Measurements from ENCODE around the gene WDR93.

The WDR93 gene

GRCh38 chr15:89783861-89784685, 93.5 kb downstream of the WDR93 start:
- H4K20me1 ChIP-seq (ENCODE audit: insufficient read depth): no peaks in the 10 kb centered on the region
- no peak overlapping the region for H3K9ac ChIP-seq
- no peak for TF ChIP-seq CTCF (conservative IDR thresholded peaks at IDR 0.05; ENCODE audit: low read depth, low read length)
- H3K36me3 ChIP-seq (ENCODE audit: insufficient read depth): no peaks in the 10 kb centered on the region
- H3K79me2 ChIP-seq (ENCODE audit: insufficient read depth, low read depth): no peaks in the 10 kb centered on the region
- H3K27ac ChIP-seq: no peak overlapping the region
- no peaks in the 10 kb centered on the region for H3K27me3 ChIP-seq (ENCODE audit: insufficient read depth, low read depth)
- peaks cover 40% of the 10 kb centered on the region for H3K4me1 ChIP-seq (ENCODE audit: low read depth, poor library complexity, severe bottlenecking)
- H3K4me3 ChIP-seq (IDR thresholded peaks at IDR 0.05; ENCODE audit: insufficient read depth, low read depth, low read length): no peak overlapping the region
- no peak overlapping the region for H3K4me2 ChIP-seq
- H2AFZ ChIP-seq (ENCODE audit: low read depth): no peak overlapping the region

GRCh38 chr15:89784686-89784960, 94.0 kb downstream of the WDR93 start:
- Histone ChIP-seq H3K79me2 (ENCODE audit: insufficient read depth, low read depth) (no peaks in the 10 kb centered on the region), H3K4me2 (no peak overlapping the region), H3K27me3 (ENCODE audit: insufficient read depth, low read depth) (no peaks in the 10 kb centered on the region), H4K20me1 (ENCODE audit: insufficient read depth) (no peaks in the 10 kb centered on the region), H2AFZ (ENCODE audit: low read depth) (no peak overlapping the region), H3K27ac (no peak overlapping the region), H3K9ac (no peak overlapping the region), H3K4me1 (ENCODE audit: low read depth, poor library complexity, severe bottlenecking) (peaks cover 35% of the 10 kb centered on the region), H3K4me3 (IDR thresholded peaks at IDR 0.05; ENCODE audit: insufficient read depth, low read depth, low read length) (no peak overlapping the region), H3K36me3 (ENCODE audit: insufficient read depth) (no peaks in the 10 kb centered on the region)
- TF ChIP-seq CTCF (conservative IDR thresholded peaks at IDR 0.05; ENCODE audit: low read depth, low read length): no peak

- peaks cover 29% of the 10 kb centered on the region for H3K4me1 ChIP-seq (ENCODE audit: low read depth, poor library complexity, severe bottlenecking)
- H3K27me3 ChIP-seq (ENCODE audit: insufficient read depth, low read depth): no peaks in the 10 kb centered on the region
- H3K4me2 ChIP-seq: no peak overlapping the region
- H2AFZ ChIP-seq (ENCODE audit: low read depth): no peak overlapping the region
- H3K79me2 ChIP-seq (ENCODE audit: insufficient read depth, low read depth): no peaks in the 10 kb centered on the region
- no peak for TF ChIP-seq CTCF (conservative IDR thresholded peaks at IDR 0.05; ENCODE audit: low read depth, low read length)
- no peak overlapping the region for H3K9ac ChIP-seq
- no peak overlapping the region for H3K4me3 ChIP-seq (IDR thresholded peaks at IDR 0.05; ENCODE audit: insufficient read depth, low read depth, low read length)
- H3K36me3 ChIP-seq (ENCODE audit: insufficient read depth): no peaks in the 10 kb centered on the region
- H3K27ac ChIP-seq: no peak overlapping the region
- H4K20me1 ChIP-seq (ENCODE audit: insufficient read depth): no peaks in the 10 kb centered on the region
These were observed 94.6 kb downstream of the WDR93 start for GRCh38 chr15:89785064-89785773.

- Histone ChIP-seq H3K4me3 (IDR thresholded peaks at IDR 0.05; ENCODE audit: insufficient read depth, low read depth, low read length) (no peak overlapping the region), H3K36me3 (ENCODE audit: insufficient read depth) (no peaks in the 10 kb centered on the region), H4K20me1 (ENCODE audit: insufficient read depth) (no peaks in the 10 kb centered on the region), H3K9ac (no peak overlapping the region), H3K79me2 (ENCODE audit: insufficient read depth, low read depth) (no peaks in the 10 kb centered on the region), H3K4me2 (no peak overlapping the region), H3K27ac (no peak overlapping the region), H3K4me1 (ENCODE audit: low read depth, poor library complexity, severe bottlenecking) (peaks cover 23% of the 10 kb centered on the region), H2AFZ (ENCODE audit: low read depth) (no peak overlapping the region), H3K27me3 (ENCODE audit: insufficient read depth, low read depth) (no peaks in the 10 kb centered on the region)
- TF ChIP-seq CTCF (conservative IDR thresholded peaks at IDR 0.05; ENCODE audit: low read depth, low read length): no peak
These were observed 95.1 kb downstream of the WDR93 start for GRCh38 chr15:89785774-89786140.

Data from KMS-11 (cell line).